HG02852 (cell line): Measurements from ENCODE around the gene GPR26.
"Not testable (repeated sequence)": the region's sequence is repeated elsewhere in the genome, so short reads cannot be mapped to it uniquely, and the experiment has no call there.

Source experiments
- ATAC-seq: cut with Tn5 transposase; IDR thresholded peaks from one replicate; pipeline ENCODE4 v1.9.1; 2021; ENCODE audit warnings: mild to moderate bottlenecking, moderate library complexity; ENCODE audit not compliant: unreplicated experiment

GPR26 gene

GRCh38 chr10:123704076-123704475 lies 37.9 kb downstream of the GPR26 start:
- no peak for ATAC-seq

- ATAC-seq, result no peak
Observed at GRCh38 chr10:123704812-123705211, 38.7 kb downstream of the GPR26 start.

- no peak for ATAC-seq
Observed at GRCh38 chr10:123706236-123706635, 40.1 kb downstream of the GPR26 start.

GRCh38 chr10:123715546-123715945 lies 49.4 kb downstream of the GPR26 start:
- ATAC-seq, result no peak

GRCh38 chr10:123717336-123717735 lies 51.2 kb downstream of the GPR26 start:
- ATAC-seq, result no peak

GRCh38 chr10:123718544-123719060 lies 52.4 kb downstream of the GPR26 start:
- ATAC-seq, result no peak

GRCh38 chr10:123720536-123720935 lies 54.4 kb downstream of the GPR26 start:
- ATAC-seq, result no peak

GRCh38 chr10:123721441-123722049 lies 55.4 kb downstream of the GPR26 start:
- ATAC-seq, result no peak

GRCh38 chr10:123722351-123722750 lies 56.2 kb downstream of the GPR26 start:
- ATAC-seq, result no peak

GRCh38 chr10:123724747-123725146 lies 58.6 kb downstream of the GPR26 start:
- ATAC-seq, result no peak

- ATAC-seq, result no peak
Observed at GRCh38 chr10:123726381-123726780, 60.2 kb downstream of the GPR26 start.

GRCh38 chr10:123726836-123727235 lies 60.7 kb downstream of the GPR26 start:
- ATAC-seq, result no peak

- no peak for ATAC-seq
Observed at GRCh38 chr10:123729523-123729922, 63.4 kb downstream of the GPR26 start.

- not testable (repeated sequence) for ATAC-seq
Observed at GRCh38 chr10:123736917-123737316, 70.8 kb downstream of the GPR26 start.

- ATAC-seq, result no peak
Observed at GRCh38 chr10:123741146-123741545, 75.0 kb downstream of the GPR26 start.

GRCh38 chr10:123741711-123742110 lies 75.6 kb downstream of the GPR26 start:
- ATAC-seq, result no peak

- ATAC-seq, result no peak
Observed at GRCh38 chr10:123742751-123743440, 76.7 kb downstream of the GPR26 start.

- no peak for ATAC-seq
Observed at GRCh38 chr10:123743441-123744223, 77.5 kb downstream of the GPR26 start.

- no peak for ATAC-seq
Observed at GRCh38 chr10:123744224-123744536, 78.0 kb downstream of the GPR26 start.
